HG03175 (cell line): ENCODE data around the gene HMGCR.
"Not testable (repeated sequence)": the region's sequence is repeated elsewhere in the genome, so short reads cannot be mapped to it uniquely, and the experiment has no call there.

Experiments
- ATAC-seq: cut with Tn5 transposase; IDR thresholded peaks from one replicate; pipeline ENCODE4 v1.9.1; 2021; ENCODE audit warnings: mild to moderate bottlenecking, moderate library complexity; ENCODE audit not compliant: unreplicated experiment

HMGCR gene

GRCh38 chr5:75336615-75337336 is at the start of gene HMGCR:
TSS of gene HMGCR (plus strand) at chr5:75337220. CDS start at chr5:75342606, 5,386 bp downstream.
- ATAC-seq: peak; percentile 99

DNA sequence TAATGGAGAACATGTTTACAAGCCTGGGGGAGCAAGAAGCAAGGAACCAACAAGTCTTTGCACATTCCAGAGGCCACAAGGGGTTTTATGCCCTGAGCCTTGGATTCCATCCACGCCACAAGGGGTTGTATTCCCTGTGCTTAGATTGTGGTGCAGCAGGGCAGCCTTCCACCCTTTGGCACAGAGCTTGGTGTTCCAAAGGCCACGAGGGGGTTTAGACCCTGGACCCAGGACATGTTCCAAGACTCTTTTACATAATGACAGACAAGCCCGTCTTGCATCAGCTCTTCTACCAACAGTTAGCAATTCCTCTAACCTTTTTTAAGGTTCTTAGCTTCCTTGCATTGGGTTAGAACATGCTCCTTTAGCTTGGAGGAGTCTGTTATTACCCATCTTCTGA is 45.2 kb upstream of the HMGCR start:
- ATAC-seq: not testable (repeated sequence)

DNA sequence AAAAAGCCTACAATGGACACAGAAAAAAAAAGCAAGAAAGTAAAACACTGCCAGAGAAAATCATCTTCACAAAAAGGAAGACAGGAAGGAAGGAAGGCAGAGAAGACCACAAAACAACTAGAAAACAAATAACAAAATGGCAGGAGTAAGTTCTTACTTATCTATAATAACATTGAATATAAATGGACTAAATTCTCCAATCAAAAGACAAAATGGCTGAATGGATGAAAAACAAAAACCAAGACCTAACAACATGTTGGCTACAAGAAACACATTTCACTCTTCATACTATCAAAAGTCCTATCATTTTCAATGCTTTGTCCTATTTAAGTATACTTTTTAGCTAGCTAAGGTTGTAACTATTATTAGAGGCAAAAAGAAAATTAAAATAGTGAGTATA is 36.9 kb upstream of the HMGCR start:
- ATAC-seq: no peak

DNA sequence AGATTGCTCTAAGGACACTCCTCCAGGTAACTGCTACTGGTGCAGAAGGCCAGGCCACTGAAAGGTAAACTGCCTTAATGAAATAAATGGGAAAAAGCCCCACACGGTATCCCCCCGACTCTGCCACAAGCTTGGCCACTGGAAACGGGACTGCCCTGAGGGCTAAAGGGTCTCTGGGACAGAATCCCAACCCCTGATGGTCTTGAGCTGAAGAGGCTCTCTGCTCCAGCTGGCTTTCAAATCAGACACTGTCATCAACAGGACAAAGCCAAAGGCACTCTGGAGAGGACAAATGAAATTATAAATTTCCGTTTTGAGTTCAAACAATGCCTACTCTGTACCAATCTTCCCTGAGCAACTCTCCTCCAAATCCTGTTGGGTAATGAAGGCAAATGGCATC is 33.6 kb upstream of the HMGCR start:
- ATAC-seq: no peak

DNA sequence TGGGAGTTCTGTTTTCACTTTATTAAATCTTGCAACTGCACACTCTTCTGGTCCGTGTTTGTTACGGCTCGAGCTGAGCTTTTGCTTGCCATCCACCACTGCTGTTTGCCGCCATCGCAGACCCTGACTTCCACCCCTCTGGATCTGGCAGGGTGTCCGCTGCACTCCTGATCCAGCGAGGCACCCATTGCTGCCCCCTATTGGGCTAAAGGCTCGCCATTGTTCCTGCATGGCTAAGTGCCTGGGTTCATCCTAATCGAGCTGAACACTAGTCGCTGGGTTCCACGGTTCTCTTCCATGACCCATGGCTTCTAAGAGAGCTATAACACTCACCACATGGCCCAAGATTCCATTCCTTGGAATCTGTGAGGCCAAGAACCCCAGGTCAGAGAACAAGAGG is 32.5 kb upstream of the HMGCR start:
- not testable (repeated sequence) for ATAC-seq

DNA sequence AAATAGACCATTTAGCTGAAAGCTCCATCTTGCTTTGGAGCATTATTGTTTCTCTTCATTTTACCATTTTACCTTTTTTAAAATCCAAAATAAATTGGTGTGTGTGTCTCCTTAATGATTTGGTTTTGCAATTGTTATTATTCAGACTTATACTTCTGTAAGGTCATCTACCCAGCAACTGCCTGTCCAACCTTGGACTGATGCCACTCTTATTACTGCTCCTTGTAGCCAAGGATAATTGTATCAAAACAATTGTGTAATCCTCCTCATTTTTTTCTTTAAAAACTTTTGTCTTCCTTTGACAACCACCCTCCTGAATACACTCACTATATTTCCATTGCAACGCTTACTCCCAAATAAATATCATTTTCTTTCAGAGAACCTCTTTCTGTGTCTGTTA is 30.3 kb upstream of the HMGCR start:
- no peak for ATAC-seq

DNA sequence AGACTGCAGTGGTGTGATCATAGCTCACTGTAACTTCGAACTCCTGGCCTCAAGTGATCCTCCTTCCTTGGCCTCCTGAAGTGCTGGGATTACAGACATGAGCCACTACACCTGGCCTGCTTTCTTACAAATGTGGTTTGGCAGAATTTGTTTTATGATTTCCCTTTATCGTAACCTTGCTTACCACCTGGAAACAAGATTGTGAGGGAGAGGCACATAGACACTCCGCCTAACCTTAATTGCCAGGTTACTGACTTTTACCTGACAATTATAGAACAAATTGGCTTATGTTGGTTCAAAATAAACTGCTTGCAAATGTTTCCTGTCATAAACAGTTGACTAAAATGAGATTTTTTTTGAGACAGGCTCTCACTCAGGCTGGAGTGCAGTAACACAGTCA is 26.8 kb upstream of the HMGCR start:
- ATAC-seq: no peak

DNA sequence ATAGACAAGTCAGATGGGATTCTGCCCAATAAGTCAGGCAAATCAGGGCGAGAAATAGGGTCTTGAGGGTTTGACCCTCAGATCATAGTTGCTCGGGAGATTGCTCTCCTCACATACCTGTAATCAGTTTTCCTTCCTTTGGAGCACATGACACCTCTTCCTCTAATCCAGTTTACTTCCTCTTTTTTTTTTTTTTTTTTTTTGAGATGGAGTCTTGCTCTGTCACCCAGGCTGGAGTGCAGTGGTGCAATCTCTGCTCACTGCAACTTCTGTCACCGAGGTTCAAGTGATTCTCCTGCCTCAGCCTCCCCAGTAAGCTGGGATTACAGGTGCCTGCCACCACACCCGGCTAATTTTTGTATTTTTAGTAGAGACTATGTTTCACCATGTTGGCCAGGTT is 17.9 kb upstream of the HMGCR start:
- ATAC-seq: not testable (repeated sequence)

- no peak for ATAC-seq
Measured at GRCh38 chr5:75319638-75320037, 17.4 kb upstream of the HMGCR start.

GRCh38 chr5:75320371-75320770 is 16.6 kb upstream of the HMGCR start:
- ATAC-seq: no peak

DNA sequence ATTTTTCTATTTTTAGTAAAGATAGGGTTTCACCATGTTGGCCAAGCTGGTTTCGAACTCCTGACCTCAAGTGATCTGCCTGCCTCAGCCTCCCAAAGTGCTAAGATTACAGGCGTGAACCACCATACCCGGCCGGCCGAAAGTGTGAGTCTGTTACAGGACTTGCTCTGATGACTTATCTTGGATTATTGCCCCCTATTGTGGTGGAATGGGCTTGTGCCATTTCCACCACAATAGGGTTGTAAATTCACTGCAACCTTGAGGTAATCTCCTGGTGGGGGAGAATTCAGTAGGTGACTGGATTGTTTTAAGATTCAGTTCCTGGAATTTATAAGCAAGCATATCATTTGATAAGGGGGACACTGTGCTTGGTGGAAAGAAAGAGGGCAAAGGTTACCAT is 15.0 kb upstream of the HMGCR start:
- ATAC-seq: no peak

- ATAC-seq: no peak
Measured at GRCh38 chr5:75324791-75325190, 12.2 kb upstream of the HMGCR start.

- ATAC-seq: no peak
Measured at GRCh38 chr5:75325242-75325641, 11.8 kb upstream of the HMGCR start.

DNA sequence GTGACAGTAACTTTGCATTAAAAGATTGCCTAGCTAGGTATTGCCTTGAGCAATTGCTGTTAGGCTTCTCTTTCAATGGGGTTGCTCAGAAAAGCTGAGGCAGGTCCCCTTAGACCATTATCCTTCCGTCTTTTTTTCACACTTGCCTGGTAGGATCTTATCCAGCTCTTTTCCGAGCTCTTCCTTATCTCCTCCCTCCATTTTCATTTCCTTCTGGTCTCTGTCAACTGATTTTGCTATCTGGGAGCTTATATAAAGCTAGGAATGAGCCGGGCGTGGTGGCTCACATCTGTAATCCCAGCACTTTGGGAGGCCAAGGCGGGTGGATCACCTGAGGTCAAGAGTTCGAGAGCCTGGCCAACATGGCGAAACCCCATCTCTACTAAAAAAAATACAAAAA is 6.6 kb upstream of the HMGCR start:
- ATAC-seq: no peak

GRCh38 chr5:75331095-75332090 is 5.6 kb upstream of the HMGCR start:
- ATAC-seq: no peak

DNA sequence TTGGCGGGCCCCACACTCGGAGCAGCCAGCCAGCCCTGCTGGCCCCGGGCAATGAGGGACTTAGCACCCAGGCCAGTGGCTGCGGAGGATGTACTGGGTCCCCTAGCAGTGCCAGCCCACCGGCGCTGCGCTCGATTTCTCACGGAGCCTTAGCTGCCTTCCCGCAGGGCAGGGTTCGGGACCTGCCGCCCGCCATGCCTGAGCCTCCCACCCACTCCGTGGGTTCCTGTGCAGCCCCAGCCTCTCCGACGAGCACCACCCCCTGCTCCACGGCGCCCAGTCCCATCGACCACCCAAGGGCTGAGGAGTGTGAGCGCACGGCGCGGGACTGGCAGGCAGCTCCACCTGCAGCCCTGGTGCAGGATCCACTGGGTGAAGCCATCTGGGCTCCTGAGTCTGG is 3.3 kb upstream of the HMGCR start:
- ATAC-seq: not testable (repeated sequence)

GRCh38 chr5:75334413-75334812 is 2.6 kb upstream of the HMGCR start:
- ATAC-seq: not testable (repeated sequence)

DNA sequence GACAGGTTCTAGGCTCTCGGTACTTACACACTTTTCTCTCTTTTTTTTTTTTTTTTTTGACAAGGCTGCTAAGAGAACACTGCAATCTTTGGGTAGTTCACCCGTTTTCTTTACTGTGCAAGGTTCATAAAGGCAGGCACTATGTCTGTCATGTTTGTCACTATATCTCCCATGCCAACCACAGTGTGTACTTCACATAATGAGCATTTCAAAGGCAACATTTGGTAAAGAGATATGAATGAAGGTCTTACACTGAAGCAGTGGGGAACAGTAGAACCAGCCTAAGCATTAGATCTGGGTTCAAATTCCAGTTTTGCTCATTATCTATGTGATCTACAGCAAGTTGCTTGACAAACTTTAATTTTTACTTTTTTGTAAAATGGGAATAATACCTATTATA is 1.5 kb upstream of the HMGCR start:
- ATAC-seq: no peak

DNA sequence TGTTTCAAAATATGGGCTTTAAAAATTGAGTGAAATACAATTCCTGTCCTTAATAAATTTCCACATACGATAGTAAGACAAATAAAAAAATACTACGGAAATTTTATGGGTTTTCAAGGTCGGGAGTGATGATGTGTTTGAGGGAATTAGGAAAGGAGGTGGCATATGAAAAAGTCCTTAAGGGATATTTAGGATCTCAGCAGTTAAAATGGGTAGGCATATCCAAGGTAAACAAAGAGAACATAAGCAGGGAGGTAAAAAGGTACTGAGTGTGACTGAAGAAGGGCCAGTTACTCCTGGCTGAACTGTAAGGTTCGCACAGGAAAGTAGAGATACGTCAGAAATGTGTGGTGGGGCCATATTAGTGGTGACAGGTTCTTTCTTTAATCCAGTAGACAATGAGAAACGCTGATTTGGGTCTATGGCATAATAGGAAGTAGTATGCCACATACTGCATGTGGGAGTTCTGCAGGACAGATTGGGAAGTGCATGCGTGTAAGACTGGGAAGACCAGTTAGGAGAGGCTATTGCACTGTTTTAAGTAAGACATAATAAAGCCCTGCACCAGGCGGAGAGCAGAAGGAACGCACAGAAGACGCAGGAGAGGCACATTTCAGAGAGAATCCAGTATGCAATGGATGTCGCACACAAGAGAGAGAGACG is 937 bp upstream of the HMGCR start:
- ATAC-seq: peak; percentile 3

DNA sequence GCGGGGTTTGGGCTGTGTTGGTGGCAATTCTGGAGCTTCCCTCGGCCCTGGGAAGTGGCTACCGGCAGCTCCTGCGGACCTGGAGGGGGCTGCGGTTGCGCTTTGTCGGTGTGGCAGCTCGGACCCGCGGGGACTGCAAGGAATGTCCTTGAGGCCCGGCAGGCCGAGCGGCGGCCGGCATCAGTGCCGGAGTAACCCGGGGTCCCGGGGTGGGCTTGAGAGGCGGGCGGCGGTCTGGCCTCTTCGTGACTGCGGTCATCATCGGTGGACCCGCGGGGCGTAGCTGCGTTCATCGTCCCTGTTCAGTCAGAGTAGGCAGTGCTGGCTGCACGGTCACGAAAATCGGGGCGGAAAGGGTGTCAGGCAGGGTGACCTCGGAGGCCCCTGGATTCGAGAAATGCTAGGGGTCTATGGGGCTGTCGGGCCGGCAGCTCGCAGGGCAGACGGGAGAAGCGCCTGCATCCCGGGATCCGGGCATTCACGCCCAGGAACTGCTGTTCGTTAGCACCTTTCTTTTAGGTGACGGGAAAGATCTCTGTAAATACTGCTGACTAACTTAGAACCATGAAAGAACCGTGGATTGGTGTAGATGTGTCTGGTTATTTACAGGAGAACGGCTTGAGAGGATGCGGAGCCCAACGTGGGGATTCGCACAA is 474 bp downstream of the HMGCR start:
- ATAC-seq: peak; percentile 3

- ATAC-seq: no peak
Measured at GRCh38 chr5:75338408-75338807, 1.4 kb downstream of the HMGCR start.
